HEK293T (cell line): ENCODE measurements around the gene ATP1A2.

ENCODE experiments used
- ELF4 ChIP-seq: fragments of 450-650 bp; IDR thresholded peaks from 2 replicates; pipeline ENCODE4 v1.6.1; 2017; ENCODE audit warnings: antibody characterized with exemption
- FOXK2 ChIP-seq: fragments of 450-650 bp; IDR thresholded peaks from 2 replicates; pipeline ENCODE4 v1.6.1; 2016; ENCODE audit warnings: mild to moderate bottlenecking
- HDGF ChIP-seq: fragments of 450-650 bp; IDR thresholded peaks from 2 replicates; pipeline ENCODE4 v1.6.1; 2017; ENCODE audit warnings: antibody characterized with exemption, borderline replicate concordance
- PKNOX1 ChIP-seq: fragments of 450-650 bp; IDR thresholded peaks from 2 replicates; pipeline ENCODE4 v1.6.1; 2016
- SP1 ChIP-seq: fragments of 450-650 bp; IDR thresholded peaks from 2 replicates; pipeline ENCODE4 v1.6.1; 2017
- SUZ12 ChIP-seq: fragments of 450-650 bp; IDR thresholded peaks from 2 replicates; pipeline ENCODE4 v1.6.1; 2016; ENCODE audit warnings: mild to moderate bottlenecking
- TARDBP ChIP-seq: fragments of 450-650 bp; IDR thresholded peaks from 2 replicates; pipeline ENCODE4 v1.6.1; 2016
- ZNF384 ChIP-seq: fragments of 450-650 bp; IDR thresholded peaks from 2 replicates; pipeline ENCODE4 v1.6.1; 2016

- TF ChIP-seq FOXK2 (no peak), HDGF (no peak), TARDBP (no peak), PKNOX1 (no peak), SP1 (no peak), ZNF384 (no peak), SUZ12 (no peak), ELF4 (no peak)
Observed at GRCh38 chr1:160177667-160178066, 62.1 kb downstream of the ATP1A2 start.
